Spleen (tissue), 7 donors: ENCODE data around the gene NLRC4.

Experiments
- CTCF ChIP-seq, 11 experiments: fragments of 200-600 bp in 7 of 11; fragments of 450-650 bp in 4 of 11; sonication (generic) in 4 of 11; IDR thresholded peaks in 8 of 11; conservative IDR thresholded peaks in 3 of 11; 1 replicate in 7 of 11; 2 replicates in 4 of 11; pipeline versions ENCODE4 v1.4.0 to v1.8.0; 2016 to 2021; ENCODE audit warnings: antibody characterized with exemption in 11 of 11, inconsistent platforms in 4 of 11, mild to moderate bottlenecking in 1 of 11
- POLR2A ChIP-seq, 3 donors: fragments of 450-650 bp; IDR thresholded peaks; one replicate each; pipeline ENCODE4 v1.5.1; 2017; ENCODE audit warnings: antibody characterized with exemption in 3 of 3, mild to moderate bottlenecking in 1 of 3
- POLR2AphosphoS5 ChIP-seq, 3 donors: sonication (generic); formaldehyde crosslinking; IDR thresholded peaks; one replicate each; pipeline ENCODE4 v1.5.1; 2017; ENCODE audit warnings: antibody characterized with exemption in 3 of 3
- donor health status: DM: no; HTN: no; CAD: no; lungs with moderate emphysema.
- donor health status: DM: no; HTN: no; CAD: no.
- donor health status: DM: no; HTN: no; CAD: no.

- TF ChIP-seq POLR2A (IDR thresholded peaks at IDR 0.05) (no peak), POLR2AphosphoS5 (IDR thresholded peaks at IDR 0.05) (no peak), CTCF (IDR thresholded peaks at IDR 0.05 in 8 of 11, conservative IDR thresholded peaks at IDR 0.05 in 3 of 11) (no peak)
Measured at GRCh38 chr2:32210767-32211408, 53.8 kb downstream of the NLRC4 start.
